Esophagus squamous epithelium (tissue), 4 donors: ENCODE measurements around the gene TAF4.

ENCODE experiments used
- POLR2A ChIP-seq, 4 donors: fragments of 450-650 bp; IDR thresholded peaks; one replicate each; pipeline ENCODE4 v1.6.1; 2017; ENCODE audit warnings: antibody characterized with exemption in 4 of 4, mild to moderate bottlenecking in 4 of 4, moderate library complexity in 3 of 4
- TF ChIP-seq, protein P1 (sequence below), 6 experiments: fragments of 450-650 bp in 4 of 6; fragments of 200-600 bp in 2 of 6; sonication (generic) in 2 of 6; IDR thresholded peaks; one replicate each; pipeline ENCODE4 v1.5.1; 2016 to 2019; ENCODE audit warnings: antibody characterized with exemption in 6 of 6, mild to moderate bottlenecking in 4 of 6, moderate library complexity in 4 of 6

DNA sequence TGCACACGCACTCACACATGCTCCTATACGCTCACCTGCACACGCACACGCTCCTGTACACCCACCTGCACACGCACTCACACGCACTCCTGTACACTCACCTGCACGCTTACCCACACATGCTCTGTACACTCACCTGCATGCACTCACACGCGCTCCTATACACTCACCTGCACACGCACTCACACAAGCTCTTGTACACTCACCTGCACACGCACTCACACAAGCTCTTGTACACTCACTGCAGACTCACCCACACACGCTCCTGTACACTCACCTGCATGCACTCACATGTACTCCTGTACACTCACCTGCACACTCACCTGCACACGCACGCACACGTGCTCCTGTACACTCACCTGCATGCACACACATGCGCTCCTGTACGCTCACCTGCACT, 22.0 kb upstream of the TAF4 start:
- TF ChIP-seq, protein P1, sequence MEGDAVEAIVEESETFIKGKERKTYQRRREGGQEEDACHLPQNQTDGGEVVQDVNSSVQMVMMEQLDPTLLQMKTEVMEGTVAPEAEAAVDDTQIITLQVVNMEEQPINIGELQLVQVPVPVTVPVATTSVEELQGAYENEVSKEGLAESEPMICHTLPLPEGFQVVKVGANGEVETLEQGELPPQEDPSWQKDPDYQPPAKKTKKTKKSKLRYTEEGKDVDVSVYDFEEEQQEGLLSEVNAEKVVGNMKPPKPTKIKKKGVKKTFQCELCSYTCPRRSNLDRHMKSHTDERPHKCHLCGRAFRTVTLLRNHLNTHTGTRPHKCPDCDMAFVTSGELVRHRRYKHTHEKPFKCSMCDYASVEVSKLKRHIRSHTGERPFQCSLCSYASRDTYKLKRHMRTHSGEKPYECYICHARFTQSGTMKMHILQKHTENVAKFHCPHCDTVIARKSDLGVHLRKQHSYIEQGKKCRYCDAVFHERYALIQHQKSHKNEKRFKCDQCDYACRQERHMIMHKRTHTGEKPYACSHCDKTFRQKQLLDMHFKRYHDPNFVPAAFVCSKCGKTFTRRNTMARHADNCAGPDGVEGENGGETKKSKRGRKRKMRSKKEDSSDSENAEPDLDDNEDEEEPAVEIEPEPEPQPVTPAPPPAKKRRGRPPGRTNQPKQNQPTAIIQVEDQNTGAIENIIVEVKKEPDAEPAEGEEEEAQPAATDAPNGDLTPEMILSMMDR (IDR thresholded peaks at IDR 0.05), result no peak
- no peak for TF ChIP-seq POLR2A (IDR thresholded peaks at IDR 0.05)
